NCI-H2227 (cell line): Measurements from ENCODE around the gene APCDD1L.

Experiments used
- DNase-seq: peaks from one replicate; lab custom pipeline; 2025; ENCODE audit not compliant: unreplicated experiment; lab: John Stamatoyannopoulos, UW

The APCDD1L gene

DNA sequence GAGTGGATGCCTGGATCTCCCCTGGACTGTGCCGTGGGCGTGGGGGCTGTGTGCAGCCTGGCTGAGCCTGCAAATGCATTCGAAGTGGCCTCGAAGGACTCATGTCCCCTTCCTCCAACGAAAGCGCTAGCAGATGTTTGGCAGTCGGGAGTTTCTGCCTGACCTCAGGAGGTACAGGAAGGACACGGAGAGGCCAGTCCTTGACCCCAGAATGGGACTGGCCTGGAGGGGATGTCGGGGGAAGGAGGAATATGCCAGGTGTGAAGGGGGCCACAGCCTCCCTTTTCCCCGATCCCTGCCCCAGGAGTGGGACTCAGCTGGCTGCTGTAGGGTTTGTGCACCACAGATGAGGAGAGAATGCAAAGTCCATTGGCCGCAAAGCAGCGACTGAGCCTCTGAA is 45.6 kb downstream of the APCDD1L start:
- DNase-seq = no peak

DNA sequence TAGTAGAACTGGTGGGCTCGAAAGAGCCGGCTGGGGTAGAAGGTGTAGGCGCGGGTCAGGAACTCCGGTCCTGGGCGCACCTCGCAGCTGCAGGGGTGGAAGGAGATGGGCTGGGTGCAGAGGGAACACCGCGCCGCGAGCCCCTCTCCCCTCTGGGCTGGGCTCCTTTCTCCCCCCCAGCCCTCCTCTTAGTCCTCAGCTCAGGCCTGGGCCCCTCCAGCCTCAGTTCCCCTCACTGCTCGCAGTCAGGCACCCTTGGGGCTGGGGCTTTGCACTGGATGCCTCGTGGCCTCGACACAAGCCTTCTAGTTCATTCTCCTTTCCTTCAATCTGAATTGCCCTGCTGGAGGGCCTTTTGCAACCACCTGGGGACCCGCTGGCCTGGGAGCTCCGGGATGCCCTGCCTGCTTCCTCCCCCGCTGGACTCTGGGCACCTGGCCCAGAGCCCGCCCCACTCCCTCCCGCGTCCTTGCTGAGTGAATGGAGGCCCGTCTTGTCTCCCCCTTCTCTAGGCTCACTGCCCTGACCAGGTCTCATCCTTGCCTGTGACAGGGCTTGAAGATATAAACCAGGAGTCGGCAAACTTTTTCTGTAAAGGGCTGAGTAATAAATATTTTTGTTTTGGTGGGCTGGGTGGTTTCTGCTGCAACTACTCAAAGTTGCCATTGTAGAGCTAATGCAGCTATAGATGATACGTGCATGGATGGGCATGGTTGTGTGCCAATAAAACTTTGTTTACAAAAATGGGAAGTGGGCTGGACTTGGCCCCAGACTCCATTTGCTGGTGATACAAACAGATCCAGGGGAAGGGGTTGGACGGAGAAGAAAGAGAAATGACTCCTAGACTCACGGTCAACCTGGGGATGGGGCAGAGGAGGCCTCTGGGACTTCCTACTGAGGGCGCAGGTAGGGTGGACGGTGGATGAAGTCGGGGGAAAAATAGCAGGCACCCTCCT is 47.3 kb downstream of the APCDD1L start:
- no peak for DNase-seq

DNA sequence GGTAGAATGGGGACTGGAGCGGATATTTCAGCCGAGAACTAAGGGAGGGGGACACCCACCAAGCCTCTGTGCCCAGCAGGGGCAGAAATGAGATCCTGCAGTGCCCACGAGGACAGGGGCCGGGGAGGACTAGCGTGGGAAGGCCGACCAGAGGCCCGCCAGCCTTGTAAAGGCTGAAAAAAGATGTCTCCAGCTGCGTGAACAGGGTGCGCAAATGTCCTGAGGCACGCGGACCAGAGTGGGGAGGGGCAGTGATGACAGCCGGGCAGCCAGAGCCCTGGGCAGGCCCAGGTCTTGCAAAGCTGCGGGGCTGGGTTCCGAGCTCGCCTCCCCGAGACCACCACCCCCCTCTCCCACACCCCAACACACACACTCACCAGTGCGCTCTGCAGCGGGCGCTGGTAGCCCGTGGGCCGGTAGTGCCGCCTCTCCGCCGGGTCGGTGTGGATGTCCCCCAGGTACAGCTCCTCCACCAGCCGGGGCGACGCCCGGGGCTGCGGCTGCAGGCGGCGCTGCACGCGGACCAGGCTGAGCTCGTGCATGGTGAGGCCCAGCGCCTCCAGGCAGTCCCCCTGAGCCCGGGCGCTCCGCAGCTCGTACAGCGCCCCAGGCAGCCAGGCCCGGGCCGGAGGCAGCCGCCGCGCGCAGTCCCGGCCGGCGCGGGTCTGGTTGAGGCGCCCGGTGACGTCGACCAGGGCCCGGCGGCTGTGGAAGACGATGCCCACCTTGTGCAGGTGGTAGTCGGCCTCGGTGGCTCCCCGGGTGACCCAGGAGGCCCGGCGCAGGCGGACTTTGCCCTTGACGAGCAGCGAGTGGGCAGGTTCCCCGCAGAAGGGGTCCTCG is 48.2 kb downstream of the APCDD1L start:
- DNase-seq = no peak

DNA sequence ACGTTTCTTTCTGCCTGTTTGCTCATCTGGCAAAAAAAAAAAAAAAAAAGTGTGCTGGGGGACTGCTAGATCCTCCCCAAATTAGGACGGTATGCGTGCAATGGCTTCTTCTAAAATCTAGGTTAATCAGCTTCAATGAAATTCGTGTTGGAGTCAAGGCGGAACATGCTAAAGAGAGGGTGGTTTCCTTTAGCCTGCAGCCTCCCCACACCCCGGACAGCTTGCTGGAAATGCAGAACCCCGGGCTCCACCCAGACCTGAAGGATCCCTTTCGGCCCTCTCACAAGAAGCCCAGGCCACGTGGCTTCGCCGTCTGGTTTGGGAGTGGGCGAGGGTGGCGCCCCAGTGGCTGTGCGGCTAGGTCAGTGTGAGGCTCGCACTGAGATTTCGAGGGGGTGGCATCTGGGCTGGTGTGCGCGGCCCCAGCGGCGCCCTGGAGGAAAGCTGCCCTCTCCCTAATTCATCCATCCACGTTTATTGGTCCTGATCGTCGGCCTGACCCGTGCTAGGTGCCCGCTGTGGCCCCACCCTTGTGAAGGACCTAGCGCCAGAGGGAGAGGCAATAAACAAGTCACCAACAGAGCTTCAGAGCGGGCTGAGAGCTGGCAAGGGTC is 49.0 kb downstream of the APCDD1L start:
- no peak for DNase-seq

DNA sequence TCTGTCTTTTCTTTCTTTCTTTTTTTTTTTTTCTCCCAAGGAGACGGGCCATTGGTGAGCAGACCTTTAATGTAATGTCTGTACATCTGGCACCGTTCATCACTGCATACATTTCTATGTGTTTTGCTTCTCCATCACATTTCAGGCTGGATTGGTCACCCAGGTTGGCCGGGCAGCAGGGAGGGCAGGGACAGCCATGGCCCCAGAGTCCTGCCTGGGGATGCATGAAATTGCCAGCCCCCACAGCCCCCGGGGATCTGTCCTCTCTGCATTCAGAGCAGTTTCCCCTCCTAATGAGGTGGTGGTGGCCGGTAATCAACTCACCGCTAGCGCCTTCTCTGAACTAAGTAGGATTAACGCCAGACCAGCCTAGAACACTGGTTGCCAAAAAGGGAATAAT is 50.4 kb downstream of the APCDD1L start:
- no peak for DNase-seq

DNA sequence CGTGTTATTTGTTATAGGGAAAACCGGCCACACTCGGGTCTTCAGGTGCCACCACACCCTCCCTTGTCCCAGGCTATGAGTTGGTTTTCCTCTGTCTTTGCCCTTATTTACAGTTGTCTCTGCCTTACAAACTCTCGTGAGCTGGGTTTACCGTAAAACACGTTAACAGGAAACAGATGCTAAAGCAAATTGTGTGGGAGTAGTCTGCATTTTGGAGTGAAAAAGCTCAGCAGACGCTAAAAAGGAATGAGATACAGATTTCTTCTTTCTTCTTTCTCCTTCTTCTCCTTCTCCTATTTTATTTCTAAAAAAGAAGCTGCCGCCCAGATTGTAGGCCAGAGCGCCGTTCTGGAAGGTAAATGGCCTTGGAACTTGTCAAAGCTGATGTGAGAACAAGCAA is 51.9 kb downstream of the APCDD1L start:
- no peak for DNase-seq

DNA sequence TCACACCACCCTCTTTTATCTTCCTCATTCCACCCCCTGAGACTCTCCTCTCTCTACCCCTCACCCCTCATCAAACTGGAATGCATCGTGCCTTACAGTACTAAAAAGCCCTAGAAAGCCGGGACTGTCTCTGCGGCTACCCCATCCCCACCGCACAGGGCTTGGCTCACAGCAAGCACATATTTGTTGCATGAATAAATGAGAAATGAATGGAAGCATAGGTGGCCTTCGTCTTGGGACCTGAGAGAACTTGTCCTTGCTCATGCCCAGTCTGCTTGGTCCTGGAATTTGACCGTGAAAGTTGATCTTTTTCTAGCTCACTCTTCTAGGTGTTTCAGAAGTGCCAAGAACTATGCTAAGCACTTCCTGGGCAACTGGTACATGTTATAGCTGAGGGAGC is 53.3 kb downstream of the APCDD1L start:
- no peak for DNase-seq

DNA sequence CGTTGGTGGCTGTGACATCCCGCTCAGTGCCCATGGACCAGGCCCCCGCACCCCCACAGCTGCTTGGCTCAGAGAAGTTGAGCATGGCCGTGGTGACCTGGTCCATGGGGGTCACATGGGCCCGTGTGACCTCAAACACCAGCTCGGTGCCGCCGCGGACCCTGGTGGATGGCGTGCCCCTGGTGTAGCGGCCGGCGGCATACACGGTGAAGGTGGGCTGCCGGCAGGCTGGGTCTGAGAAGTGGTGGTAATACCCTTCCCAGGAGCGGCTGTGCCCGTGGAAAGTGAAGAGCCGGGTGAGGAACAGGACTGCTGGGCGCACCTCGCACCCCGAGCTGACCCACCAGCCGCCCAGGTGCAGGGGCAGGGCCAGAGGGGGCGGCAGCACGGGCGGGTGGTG is 54.1 kb downstream of the APCDD1L start:
- DNase-seq = no peak

DNA sequence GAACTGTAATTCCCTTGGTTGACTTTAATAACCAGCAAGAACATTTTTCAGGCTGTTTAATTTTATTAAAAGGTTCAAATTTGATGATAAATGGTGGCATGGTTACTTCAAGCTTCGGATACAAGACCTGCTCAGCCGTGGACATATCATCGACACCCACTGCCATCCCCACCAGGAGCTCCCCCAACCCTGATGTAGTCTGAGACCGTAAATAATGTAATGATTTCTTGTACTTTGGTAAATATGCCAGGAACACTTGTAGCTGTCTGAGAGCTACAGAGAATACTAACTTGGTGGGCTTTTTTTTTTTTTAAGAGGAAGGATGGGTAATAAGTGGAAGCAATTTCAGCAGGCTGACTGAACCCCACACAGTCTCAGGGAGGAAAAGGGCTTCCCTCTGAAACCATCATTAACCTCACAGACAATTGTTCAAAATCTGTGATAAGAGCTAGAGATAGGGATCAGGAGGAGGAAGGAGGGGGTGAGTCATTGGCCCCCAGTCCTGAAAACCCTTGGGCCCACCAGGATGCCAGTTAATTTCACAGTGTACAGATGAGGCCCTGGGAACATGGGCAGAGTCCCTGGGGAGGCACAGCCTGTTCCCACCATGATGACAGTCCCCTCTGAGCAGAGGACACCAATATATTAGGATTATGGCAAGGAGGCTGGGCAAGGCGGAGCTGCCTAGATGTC is 56.0 kb downstream of the APCDD1L start:
- no peak for DNase-seq

DNA sequence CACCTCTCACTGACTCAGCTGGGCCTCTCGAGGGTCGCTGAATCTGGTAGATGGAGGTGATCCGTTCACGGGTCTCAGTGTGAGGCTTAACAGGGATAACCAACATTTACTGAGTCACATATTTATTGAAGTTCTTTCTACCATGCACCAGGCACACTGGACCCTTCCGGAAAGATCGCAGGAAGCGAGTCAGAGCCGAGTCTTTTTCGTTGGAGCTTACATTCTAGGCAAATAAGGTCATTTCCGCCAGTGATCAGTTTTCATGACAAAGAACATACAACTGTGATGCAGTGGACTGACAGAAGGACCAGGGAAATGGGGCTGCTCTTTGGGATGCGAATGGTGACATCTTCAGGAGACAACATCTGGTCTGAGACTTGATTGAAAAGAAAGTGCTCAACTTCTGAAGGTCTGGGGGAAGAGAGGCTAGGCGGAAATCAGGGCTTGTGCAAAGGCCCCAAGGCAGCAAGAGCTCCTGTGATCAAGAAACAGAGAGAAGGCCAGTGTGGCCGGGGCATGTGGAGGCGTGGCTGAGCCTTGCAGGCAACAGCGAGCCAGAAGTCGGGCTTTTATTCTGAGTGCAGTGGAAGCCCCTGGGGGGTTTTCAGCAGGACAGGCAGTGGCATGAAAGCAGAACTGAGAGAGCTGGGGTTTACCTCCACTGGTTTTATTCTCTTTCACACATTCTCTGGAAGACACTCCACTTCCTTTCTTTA is 56.7 kb downstream of the APCDD1L start:
- no peak for DNase-seq

DNA sequence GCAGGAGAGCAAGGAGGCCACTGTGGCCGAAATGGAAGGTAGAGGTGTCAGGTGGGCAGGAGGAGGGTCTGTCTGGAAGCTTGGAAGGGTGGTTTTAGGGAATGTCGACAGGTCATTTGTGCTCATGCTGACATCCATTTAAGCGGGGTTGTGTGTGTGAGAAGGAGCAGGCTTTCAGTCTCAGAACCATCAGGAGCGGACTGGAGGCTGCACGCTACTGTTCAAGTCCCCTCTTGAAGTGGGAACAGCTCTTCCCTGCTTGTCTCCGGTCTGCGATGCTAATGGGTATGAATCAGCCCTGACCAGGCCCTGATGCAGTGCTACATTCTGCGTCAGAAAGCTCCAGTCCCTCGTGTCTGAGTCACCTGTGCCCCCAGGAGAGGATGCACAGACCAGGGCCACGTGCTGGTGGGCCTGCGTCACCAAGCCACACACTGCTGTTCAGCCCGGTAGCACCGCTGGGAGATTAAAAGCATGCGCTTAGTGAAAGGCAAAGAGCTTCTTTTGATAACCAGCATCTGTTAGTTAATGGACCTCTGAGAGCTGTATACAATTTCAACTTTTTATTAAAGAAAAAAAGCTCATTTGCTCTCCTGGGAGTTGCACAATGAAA is 58.0 kb downstream of the APCDD1L start:
- no peak for DNase-seq

DNA sequence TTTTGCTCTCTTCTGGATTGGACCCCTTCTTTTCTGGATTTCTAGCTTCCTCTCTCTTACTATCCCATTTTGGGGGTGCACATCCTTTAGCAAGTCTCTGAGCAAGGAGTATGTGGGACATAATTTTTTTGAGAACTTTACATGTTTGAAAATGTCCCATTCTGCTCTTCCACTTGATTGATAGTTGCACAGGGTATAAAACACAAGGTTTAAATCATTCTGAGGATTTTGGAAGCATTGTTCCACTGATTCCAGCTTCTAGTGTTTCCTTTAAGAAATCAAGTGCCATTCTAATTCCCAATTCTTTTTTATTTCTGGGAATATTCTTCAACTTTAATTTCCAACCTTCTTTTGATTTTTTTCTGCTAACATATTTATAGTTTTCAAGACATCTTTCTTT is 60.7 kb downstream of the APCDD1L start:
- no peak for DNase-seq

DNA sequence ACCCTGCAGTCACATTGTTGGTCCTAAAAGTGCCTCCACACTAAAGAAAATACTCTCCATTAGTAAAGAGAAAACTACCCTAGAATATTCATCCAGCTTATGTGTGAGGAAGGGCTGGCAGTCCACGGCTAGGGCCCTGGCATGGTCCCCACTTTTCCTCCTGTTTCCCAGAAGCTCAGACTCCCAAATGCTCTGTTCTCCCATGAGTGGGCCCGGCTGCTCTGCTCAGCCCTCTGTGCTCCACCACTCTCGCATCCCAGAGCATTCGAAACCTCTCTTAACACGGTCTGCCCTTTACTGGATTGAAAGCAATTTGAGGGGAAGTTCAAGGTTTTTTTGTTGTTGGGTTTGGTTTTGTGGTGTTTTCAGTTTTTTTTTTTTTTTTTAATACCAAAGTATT is 61.8 kb downstream of the APCDD1L start:
- no peak for DNase-seq

DNA sequence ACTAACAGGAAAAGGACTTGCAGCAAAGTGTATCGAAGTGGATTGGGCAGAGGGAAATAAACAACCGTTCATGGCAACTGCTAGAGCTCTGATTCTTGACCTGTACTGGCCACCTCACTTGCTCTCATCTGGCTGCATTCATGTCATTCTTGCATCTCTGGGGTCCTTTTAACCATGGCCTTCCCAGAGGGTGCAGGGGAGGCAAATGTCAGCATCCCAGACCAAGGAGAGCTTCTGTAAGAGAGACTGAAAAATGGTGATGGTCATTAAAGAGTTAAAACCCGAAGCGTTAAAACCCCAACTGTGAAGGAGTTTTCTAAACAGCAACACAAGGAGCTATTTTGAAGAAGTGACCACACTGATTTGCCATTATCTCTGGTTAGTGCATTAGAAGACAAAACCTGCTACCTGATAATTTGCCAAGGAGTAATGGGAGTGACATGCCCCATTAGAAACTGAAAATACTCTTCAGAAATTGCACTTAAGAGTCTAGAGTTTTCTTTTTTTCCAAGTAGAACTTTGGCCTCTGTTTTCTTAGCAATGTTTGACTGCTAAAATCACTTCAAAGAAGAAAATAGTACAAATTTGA is 62.4 kb downstream of the APCDD1L start:
- peak; percentile 65 for DNase-seq

DNA sequence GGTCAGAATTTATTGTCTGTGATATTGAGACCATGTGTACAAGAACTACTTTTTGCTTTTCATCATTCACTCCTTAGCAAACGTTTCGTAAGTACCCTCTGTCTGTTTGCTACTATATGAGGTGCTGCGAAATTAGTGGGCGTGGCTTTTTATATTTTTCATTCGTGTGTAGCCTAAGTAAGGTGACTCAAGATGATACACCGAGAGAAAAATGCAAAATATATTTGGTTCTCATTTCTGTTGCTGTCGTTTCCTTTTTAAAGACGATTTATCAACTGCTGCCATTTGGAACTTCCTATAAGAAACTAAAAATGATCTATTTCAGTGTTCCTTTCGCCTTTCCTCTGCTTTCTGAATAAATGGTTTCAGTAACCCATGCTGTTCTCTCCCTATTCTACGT is 64.9 kb downstream of the APCDD1L start:
- DNase-seq = no peak

DNA sequence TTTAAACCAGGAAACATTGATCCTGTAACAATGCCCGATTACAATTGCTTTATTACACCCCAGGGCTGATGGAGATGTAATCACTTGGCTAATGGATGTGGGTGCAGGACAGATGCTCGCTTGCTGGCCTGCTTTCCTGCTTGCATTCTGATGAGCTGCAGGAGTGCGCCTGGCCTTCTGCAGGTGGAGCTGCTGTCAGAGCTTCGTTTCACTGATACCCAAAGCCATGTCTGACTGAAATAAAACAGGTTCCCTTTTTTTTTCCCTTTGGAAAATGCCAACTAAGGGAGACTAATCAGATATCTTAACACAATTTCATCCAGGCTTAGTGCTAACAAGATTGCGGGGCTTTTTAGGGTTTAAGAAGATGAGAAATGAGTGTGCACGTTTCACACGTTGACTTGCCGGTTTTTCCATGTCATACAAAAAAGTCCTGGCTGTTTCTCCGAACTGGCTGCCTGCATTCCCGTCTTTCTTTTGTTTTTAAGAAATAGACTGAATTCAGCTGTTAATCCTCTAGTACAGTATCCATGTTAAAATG is 65.4 kb downstream of the APCDD1L start:
- peak; percentile 22 for DNase-seq

DNA sequence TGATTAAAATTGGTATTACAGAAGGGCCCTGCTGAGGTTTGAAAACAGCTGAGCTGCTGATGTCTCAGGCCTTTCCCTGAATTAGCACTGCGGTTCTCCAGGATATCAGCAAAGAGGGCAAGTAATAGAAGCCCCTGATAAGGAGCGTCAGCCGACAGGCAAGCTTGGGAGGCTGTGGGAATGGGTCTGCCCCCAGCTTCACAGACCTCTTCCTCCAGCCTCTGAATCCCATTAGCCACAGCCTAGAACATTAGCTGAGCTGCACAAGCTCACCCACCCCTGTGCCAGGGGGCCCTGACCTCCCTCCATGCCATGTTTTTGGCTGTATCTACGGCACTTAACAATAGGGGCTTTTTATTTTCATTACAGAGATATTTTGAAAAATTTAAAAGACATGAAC is 66.2 kb downstream of the APCDD1L start:
- no peak for DNase-seq

DNA sequence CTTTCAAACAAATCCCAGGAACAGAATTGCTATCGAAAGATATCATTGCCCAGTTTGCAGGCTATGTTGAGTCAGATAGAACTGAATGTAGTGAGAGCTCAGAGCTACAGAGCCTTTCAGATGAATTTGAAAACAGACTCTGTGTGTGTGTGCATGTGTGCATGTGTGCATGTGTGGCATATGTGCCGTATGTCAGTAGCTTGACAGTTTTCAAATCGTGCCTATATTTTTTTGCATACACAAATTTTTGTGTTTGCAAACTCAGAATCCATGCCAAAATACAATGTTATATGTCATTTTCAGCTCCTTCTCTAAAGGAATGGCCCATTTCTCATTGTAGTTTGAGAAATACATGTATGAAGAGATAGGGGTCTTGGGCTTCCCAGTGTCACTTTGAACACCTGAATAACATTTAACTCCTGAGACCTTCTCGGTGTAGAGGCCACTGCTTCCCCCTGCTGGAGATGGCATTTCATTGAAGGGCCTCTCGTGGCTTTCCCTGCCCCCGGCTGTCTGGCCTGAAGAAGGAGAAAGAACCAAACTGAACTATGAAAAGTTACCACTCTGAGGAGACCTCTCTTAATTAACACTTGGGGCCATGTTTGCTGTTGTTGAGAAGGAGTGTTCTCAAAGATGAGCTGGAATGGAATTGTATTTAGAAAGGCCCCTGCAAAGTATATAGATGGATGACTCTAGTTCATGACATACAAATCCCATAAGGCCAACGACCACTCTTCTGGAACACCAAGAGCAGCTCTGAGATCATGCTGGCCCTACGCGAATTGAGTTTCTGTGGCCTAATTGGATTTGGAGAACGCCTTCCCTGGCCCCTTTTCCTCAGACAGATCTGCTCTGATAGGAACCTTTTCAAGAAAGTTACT is 67.4 kb downstream of the APCDD1L start:
- DNase-seq = peak; percentile 39

DNA sequence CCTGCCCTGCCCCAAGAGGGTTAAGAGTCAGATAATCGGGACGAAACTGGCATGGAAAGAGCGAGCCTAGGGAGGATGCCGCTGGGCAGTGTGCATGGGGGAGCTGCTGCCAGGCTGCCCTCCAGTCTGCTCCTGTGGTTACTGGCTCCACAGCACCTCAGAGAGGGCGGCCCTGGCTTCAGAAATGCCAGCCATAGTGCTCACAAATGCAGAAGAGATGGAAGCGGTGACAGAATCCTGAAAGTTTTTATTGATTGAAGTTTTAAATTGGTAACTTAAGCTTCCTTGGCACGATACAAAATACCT is 68.3 kb downstream of the APCDD1L start:
- no peak for DNase-seq
